WTC11 (cell line): Measurements from ENCODE around the gene NAGA. TPM values are rescaled to one million over a fixed set of nuclear protein-coding genes. Genes with fewer than 3 reads are reported as not detected.
"Not testable (repeated sequence)": the region's sequence is repeated elsewhere in the genome, so short reads cannot be mapped to it uniquely, and the experiment has no call there.

ENCODE experiments used
- ATAC-seq: fragments of 200-7000 bp; cut with Tn5 transposase; 2 replicates; pipeline ENCODE4 v1.10.0; 2021; ENCODE audit warnings: mild to moderate bottlenecking, moderate library complexity
- CTCF ChIA-PET: fragments of 300-600 bp; sonication (Branson Sonifier 250); formaldehyde crosslinking; loops from one replicate; lab custom pipeline; 2021; ENCODE audit warnings: antibody characterized with exemption; lab: Charles Lee
- POLR2A ChIA-PET: fragments of 350-600 bp; sonication (Branson Sonifier 250); formaldehyde crosslinking; loops from one replicate; lab custom pipeline; 2021; ENCODE audit warnings: antibody characterized with exemption; lab: Charles Lee
- DNase-seq: peaks from one replicate; pipeline ENCODE4 v3.0.0; 2021; ENCODE audit warnings: low spot score
- H3K27ac Mint-ChIP-seq: 2 replicates; pipeline ENCODE4 v1.8.0; 2021; ENCODE audit warnings: mixed read lengths
- H3K27me3 Mint-ChIP-seq: 2 replicates; pipeline ENCODE4 v1.8.0; 2021; ENCODE audit warnings: low read depth, mild to moderate bottlenecking, moderate library complexity, mixed read lengths
- H3K36me3 Mint-ChIP-seq: 2 replicates; pipeline ENCODE4 v1.8.0; 2021; ENCODE audit warnings: mixed read lengths
- H3K4me1 Mint-ChIP-seq: 2 replicates; pipeline ENCODE4 v1.8.0; 2022; ENCODE audit warnings: mixed read lengths
- H3K4me3 Mint-ChIP-seq: 2 replicates; pipeline ENCODE4 v1.8.0; 2021; ENCODE audit warnings: mild to moderate bottlenecking, moderate library complexity, mixed read lengths
- H3K9me3 Mint-ChIP-seq: 2 replicates; pipeline ENCODE4 v1.8.0; 2021; ENCODE audit warnings: mixed read lengths
- ATF3 ChIP-seq: sonication (generic); formaldehyde crosslinking; conservative IDR thresholded peaks from 2 replicates; pipeline ENCODE4 v1.8.1; 2022; ENCODE audit warnings: mild to moderate bottlenecking, missing genetic modification reagents
- ATF6 ChIP-seq: sonication (generic); formaldehyde crosslinking; IDR thresholded peaks from 2 replicates; pipeline ENCODE4 v1.8.1; 2023; ENCODE audit warnings: mild to moderate bottlenecking, missing genetic modification reagents
- CREB1 ChIP-seq: sonication (generic); formaldehyde crosslinking; IDR thresholded peaks from 2 replicates; pipeline ENCODE4 v1.8.0; 2023; ENCODE audit warnings: mild to moderate bottlenecking, missing genetic modification reagents
- EMX1 ChIP-seq: fragments of 250-450 bp; sonication (Bioruptor Pico); IDR thresholded peaks from 2 replicates; pipeline ENCODE4 v1.8.0; 2021; ENCODE audit warnings: mild to moderate bottlenecking
- OVOL2 ChIP-seq: fragments of 250-450 bp; sonication (Bioruptor Pico); IDR thresholded peaks from 2 replicates; pipeline ENCODE4 v1.9.0; 2021; ENCODE audit warnings: mild to moderate bottlenecking, borderline replicate concordance
- PRDM15 ChIP-seq: sonication (generic); formaldehyde crosslinking; IDR thresholded peaks from 2 replicates; pipeline ENCODE4 v1.8.0; 2022; ENCODE audit warnings: missing genetic modification reagents
- RELA ChIP-seq: sonication (generic); formaldehyde crosslinking; IDR thresholded peaks from 2 replicates; pipeline ENCODE4 v1.8.1; 2022; ENCODE audit warnings: missing genetic modification reagents, mild to moderate bottlenecking, borderline replicate concordance
- ZNF138 ChIP-seq: sonication (generic); formaldehyde crosslinking; conservative IDR thresholded peaks from 2 replicates; pipeline ENCODE4 v1.8.1; 2022; ENCODE audit warnings: mild to moderate bottlenecking, moderate library complexity, missing genetic modification reagents
- ZNF317 ChIP-seq: sonication (generic); formaldehyde crosslinking; IDR thresholded peaks from 2 replicates; pipeline ENCODE4 v1.8.1; 2023; ENCODE audit warnings: low read depth, mild to moderate bottlenecking, moderate library complexity, missing genetic modification reagents, borderline replicate concordance
- ZNF671 ChIP-seq: fragments of 250-450 bp; sonication (Bioruptor Pico); IDR thresholded peaks from 2 replicates; pipeline ENCODE4 v1.8.0; 2021; ENCODE audit warnings: mild to moderate bottlenecking
- total RNA-seq: library from RNA; stranded (reverse); gene quantifications from 3 replicates; pipeline ENCODE4 v1.2.3, GENCODE V29; 2021
- TF ChIP-seq, protein P1 (sequence below): sonication (generic); formaldehyde crosslinking; IDR thresholded peaks from 2 replicates; pipeline ENCODE4 v1.8.1; 2022; ENCODE audit warnings: low read depth, mild to moderate bottlenecking, moderate library complexity, missing genetic modification reagents, borderline replicate concordance
- TF ChIP-seq, protein P2 (sequence below): sonication (generic); formaldehyde crosslinking; IDR thresholded peaks from 2 replicates; pipeline ENCODE4 v1.8.1; 2022; ENCODE audit warnings: low read depth, missing genetic modification reagents, borderline replicate concordance
- TF ChIP-seq, protein P3 (sequence below): sonication (generic); formaldehyde crosslinking; IDR thresholded peaks from 2 replicates; pipeline ENCODE4 v1.8.0; 2022; ENCODE audit warnings: mild to moderate bottlenecking, missing genetic modification reagents
- TF ChIP-seq, protein P4 (sequence below): sonication (generic); formaldehyde crosslinking; IDR thresholded peaks from 2 replicates; pipeline ENCODE4 v1.8.0; 2023; ENCODE audit warnings: mild to moderate bottlenecking, missing genetic modification reagents

Gene NAGA
- total RNA-seq, 1 experiment from 2014 or later, result 19.4 TPM

- TF ChIP-seq PRDM15, result no peak; the same call in 1 of the 2 replicates
- TF ChIP-seq, protein P1, sequence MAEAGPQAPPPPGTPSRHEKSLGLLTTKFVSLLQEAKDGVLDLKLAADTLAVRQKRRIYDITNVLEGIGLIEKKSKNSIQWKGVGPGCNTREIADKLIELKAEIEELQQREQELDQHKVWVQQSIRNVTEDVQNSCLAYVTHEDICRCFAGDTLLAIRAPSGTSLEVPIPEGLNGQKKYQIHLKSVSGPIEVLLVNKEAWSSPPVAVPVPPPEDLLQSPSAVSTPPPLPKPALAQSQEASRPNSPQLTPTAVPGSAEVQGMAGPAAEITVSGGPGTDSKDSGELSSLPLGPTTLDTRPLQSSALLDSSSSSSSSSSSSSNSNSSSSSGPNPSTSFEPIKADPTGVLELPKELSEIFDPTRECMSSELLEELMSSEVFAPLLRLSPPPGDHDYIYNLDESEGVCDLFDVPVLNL (CRISPR knock-in tag), result 0 out of 2 replicates have a peak, but pooled peaks have one; percentile 51
- TF ChIP-seq, protein P2, sequence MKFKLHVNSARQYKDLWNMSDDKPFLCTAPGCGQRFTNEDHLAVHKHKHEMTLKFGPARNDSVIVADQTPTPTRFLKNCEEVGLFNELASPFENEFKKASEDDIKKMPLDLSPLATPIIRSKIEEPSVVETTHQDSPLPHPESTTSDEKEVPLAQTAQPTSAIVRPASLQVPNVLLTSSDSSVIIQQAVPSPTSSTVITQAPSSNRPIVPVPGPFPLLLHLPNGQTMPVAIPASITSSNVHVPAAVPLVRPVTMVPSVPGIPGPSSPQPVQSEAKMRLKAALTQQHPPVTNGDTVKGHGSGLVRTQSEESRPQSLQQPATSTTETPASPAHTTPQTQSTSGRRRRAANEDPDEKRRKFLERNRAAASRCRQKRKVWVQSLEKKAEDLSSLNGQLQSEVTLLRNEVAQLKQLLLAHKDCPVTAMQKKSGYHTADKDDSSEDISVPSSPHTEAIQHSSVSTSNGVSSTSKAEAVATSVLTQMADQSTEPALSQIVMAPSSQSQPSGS, result 0 out of 2 replicates have a peak, but pooled peaks have one; percentile 27
- peak; percentile 84; the same call in 1 of the 2 replicates for TF ChIP-seq CREB1 (CRISPR knock-in tag)
- 0 out of 2 replicates have a peak, but pooled peaks have one; percentile 48 for TF ChIP-seq RELA
- 0 out of 2 replicates have a peak, but pooled peaks have one; percentile 40 for TF ChIP-seq ZNF138 (CRISPR knock-in tag)
Measured at GRCh38 chr22:42070517-42071422, at the start of gene NAGA (continued).

DNA sequence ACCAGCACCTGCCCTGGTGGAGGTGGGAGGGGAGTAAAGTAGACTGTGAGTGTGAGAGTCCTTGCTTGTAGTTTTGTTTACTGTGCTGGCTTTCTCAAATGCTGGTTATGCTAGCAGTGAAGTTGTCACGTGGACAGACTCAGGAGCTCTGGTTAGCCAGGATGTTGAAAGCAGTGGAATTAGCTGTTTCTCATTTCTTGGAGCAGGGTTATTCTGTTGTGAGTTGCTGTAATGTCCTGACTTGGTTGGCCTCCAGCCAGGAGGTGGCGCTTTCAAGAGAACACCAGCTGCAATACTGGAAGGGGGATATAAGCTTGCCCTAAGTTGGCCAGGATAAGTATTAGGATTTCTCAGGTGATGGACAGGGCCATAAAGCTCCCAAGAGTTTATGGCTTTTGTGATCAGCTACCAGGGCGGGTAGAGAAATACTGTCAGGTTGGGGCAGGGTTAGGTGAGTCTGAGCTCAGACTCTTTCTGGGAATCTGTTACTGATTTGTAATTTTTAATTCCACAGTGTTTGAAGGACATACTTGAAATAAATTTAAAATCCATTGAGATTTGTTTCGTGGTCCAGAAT lies 46.3 kb upstream of the NAGA start:
- TF ChIP-seq OVOL2 (CRISPR knock-in tag) (no peak), ATF3 (CRISPR knock-in tag) (no peak), ZNF671 (no peak), EMX1 (CRISPR knock-in tag) (no peak), ATF6 (no peak), ZNF317 (CRISPR knock-in tag) (no peak)
- TF ChIP-seq, protein P3, sequence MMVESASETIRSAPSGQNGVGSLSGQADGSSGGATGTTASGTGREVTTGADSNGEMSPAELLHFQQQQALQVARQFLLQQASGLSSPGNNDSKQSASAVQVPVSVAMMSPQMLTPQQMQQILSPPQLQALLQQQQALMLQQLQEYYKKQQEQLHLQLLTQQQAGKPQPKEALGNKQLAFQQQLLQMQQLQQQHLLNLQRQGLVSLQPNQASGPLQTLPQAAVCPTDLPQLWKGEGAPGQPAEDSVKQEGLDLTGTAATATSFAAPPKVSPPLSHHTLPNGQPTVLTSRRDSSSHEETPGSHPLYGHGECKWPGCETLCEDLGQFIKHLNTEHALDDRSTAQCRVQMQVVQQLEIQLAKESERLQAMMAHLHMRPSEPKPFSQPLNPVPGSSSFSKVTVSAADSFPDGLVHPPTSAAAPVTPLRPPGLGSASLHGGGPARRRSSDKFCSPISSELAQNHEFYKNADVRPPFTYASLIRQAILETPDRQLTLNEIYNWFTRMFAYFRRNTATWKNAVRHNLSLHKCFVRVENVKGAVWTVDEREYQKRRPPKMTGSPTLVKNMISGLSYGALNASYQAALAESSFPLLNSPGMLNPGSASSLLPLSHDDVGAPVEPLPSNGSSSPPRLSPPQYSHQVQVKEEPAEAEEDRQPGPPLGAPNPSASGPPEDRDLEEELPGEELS (CRISPR knock-in tag), result no peak
- TF ChIP-seq, protein P4, sequence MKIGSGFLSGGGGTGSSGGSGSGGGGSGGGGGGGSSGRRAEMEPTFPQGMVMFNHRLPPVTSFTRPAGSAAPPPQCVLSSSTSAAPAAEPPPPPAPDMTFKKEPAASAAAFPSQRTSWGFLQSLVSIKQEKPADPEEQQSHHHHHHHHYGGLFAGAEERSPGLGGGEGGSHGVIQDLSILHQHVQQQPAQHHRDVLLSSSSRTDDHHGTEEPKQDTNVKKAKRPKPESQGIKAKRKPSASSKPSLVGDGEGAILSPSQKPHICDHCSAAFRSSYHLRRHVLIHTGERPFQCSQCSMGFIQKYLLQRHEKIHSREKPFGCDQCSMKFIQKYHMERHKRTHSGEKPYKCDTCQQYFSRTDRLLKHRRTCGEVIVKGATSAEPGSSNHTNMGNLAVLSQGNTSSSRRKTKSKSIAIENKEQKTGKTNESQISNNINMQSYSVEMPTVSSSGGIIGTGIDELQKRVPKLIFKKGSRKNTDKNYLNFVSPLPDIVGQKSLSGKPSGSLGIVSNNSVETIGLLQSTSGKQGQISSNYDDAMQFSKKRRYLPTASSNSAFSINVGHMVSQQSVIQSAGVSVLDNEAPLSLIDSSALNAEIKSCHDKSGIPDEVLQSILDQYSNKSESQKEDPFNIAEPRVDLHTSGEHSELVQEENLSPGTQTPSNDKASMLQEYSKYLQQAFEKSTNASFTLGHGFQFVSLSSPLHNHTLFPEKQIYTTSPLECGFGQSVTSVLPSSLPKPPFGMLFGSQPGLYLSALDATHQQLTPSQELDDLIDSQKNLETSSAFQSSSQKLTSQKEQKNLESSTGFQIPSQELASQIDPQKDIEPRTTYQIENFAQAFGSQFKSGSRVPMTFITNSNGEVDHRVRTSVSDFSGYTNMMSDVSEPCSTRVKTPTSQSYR (CRISPR knock-in tag), result no peak
- Mint-ChIP-seq H3K27ac (no peak overlapping the region), H3K27me3 (peaks cover 31% of the 10 kb centered on the region), H3K4me3 (no peak overlapping the region), H3K4me1 (peaks cover 11% of the 10 kb centered on the region), H3K9me3 (peaks cover 13% of the 10 kb centered on the region), H3K36me3 (peaks cover 7% of the 10 kb centered on the region)
- ATAC-seq (peak; percentile 72), DNase-seq (peak; percentile 62)
- CTCF ChIA-PET, result interaction anchor here (0.5 to 2.5 kb wide), 45 partner anchors 14 to 420 kb away, joined by 3 to 54 read pairs (median 4); partner anchors contain the start of genes CENPM, NAGA, NDUFA6 and SEPTIN3
- POLR2A ChIA-PET, result interaction anchor here (0.6 kb wide), 1 partner anchor 126 kb away, joined by 4 read pairs; no protein-coding TSS in a partner anchor

- H3K9me3 Mint-ChIP-seq, result peaks cover 13% of the 10 kb centered on the region
- peaks cover 12% of the 10 kb centered on the region for H3K4me1 Mint-ChIP-seq
- POLR2A ChIA-PET, ATAC-seq, CTCF ChIA-PET, H3K27ac Mint-ChIP-seq, DNase-seq, H3K36me3 Mint-ChIP-seq, H3K4me3 Mint-ChIP-seq: not testable (repeated sequence)
- peaks cover 28% of the 10 kb centered on the region for H3K27me3 Mint-ChIP-seq
Measured at GRCh38 chr22:42115420-42115830, 44.8 kb upstream of the NAGA start.
